B cell (primary cell): Measurements from ENCODE around the gene TMTC3. TPM values are rescaled to one million over a fixed set of nuclear protein-coding genes. Genes with fewer than 3 reads are reported as not detected.

ENCODE experiments used
- ATAC-seq: fragments of 200-7000 bp; cut with Tn5 transposase; one replicate; pipeline ENCODE4 v1.10.0; 2021; ENCODE audit warnings: low read depth, mild to moderate bottlenecking, moderate number of reproducible peaks, moderate library complexity
- CTCF ChIA-PET: fragments of 350-600 bp; sonication (Branson Sonifier 250); formaldehyde crosslinking; loops from one replicate; lab custom pipeline; 2021; ENCODE audit warnings: antibody characterized with exemption, inconsistent platforms; lab: Charles Lee
- POLR2A ChIA-PET: fragments of 350-600 bp; sonication (Branson Sonifier 250); formaldehyde crosslinking; loops from one replicate; lab custom pipeline; 2021; ENCODE audit warnings: antibody characterized with exemption; lab: Charles Lee
- DNase-seq: peaks from one replicate; pipeline ENCODE4 v3.0.0; 2013
- H2AFZ ChIP-seq: 2 replicates; pipeline ENCODE4 v1.6.1; 2012; ENCODE audit warnings: mild to moderate bottlenecking, low read depth, low read length; ENCODE audit not compliant: insufficient read depth, poor library complexity, severe bottlenecking
- H3K27ac ChIP-seq, 2 donors: 1 replicate in 1 of 2; 2 replicates in 1 of 2; pipeline ENCODE4 v1.5.1; 2012 to 2013; ENCODE audit warnings: low read length in 2 of 2, mild to moderate bottlenecking in 2 of 2, moderate library complexity in 1 of 2
- H3K27me3 ChIP-seq, 4 experiments: fragments of 200-600 bp in 1 of 4; sonication (generic) in 1 of 4; replicated peaks in 1 of 4; 1 replicate in 2 of 4; 2 replicates in 2 of 4; pipeline versions ENCODE4 v1.6.1 to v1.7.0; 2013 to 2016; ENCODE audit warnings: low read length in 3 of 4, mild to moderate bottlenecking in 2 of 4, mixed read lengths in 1 of 4, moderate library complexity in 1 of 4; ENCODE audit not compliant: insufficient read depth in 4 of 4, control insufficient read depth in 3 of 4; ENCODE audit errors: control extremely low read depth in 1 of 4
- H3K36me3 ChIP-seq, 2 experiments: replicated peaks in 1 of 2; 1 replicate in 1 of 2; 2 replicates in 1 of 2; pipeline versions ENCODE4 v1.6.1 to v1.7.1; 2013; ENCODE audit warnings: low read length in 1 of 2; ENCODE audit not compliant: insufficient read depth in 2 of 2, control insufficient read depth in 1 of 2; ENCODE audit errors: control extremely low read depth in 1 of 2, extremely low read depth in 1 of 2
- H3K4me1 ChIP-seq, 2 donors: fragments of 200-600 bp in 1 of 2; sonication (generic) in 1 of 2; 1 replicate in 1 of 2; 2 replicates in 1 of 2; pipeline versions ENCODE4 v1.5.1 to v1.6.1; 2013 to 2017; ENCODE audit warnings: low read length in 2 of 2; ENCODE audit not compliant: control insufficient read depth in 2 of 2, insufficient read depth in 2 of 2
- H3K4me2 ChIP-seq: replicated peaks from 2 replicates; pipeline ENCODE3; 2012; ENCODE audit warnings: mild to moderate bottlenecking, low read depth, low read length; ENCODE audit not compliant: poor library complexity, severe bottlenecking
- H3K4me3 ChIP-seq, 5 experiments: fragments of 200-600 bp in 1 of 5; sonication (generic) in 1 of 5; 1 replicate in 3 of 5; 2 replicates in 2 of 5; pipeline versions ENCODE4 v1.5.1 to v1.7.0; 2011 to 2016; ENCODE audit warnings: low read length in 4 of 5, mild to moderate bottlenecking in 4 of 5, low read depth in 2 of 5, control low read depth in 1 of 5, moderate library complexity in 1 of 5; ENCODE audit not compliant: insufficient read depth in 1 of 5; ENCODE audit errors: control extremely low read depth in 1 of 5, extremely low read depth in 1 of 5
- H3K79me2 ChIP-seq: fragments of 200-600 bp; sonication (generic); one replicate; pipeline ENCODE4 v1.6.0; 2016; ENCODE audit warnings: low read length; ENCODE audit not compliant: control insufficient read depth, insufficient read depth
- H3K9ac ChIP-seq: fragments of 200-600 bp; sonication (generic); 2 replicates; pipeline ENCODE4 v1.6.1; 2017; ENCODE audit warnings: mild to moderate bottlenecking, low read length, moderate library complexity
- H3K9me3 ChIP-seq, 3 donors: one replicate each; pipeline versions ENCODE4 v1.6.1 to v1.7.1; 2013; ENCODE audit warnings: low read length in 2 of 3; ENCODE audit not compliant: control insufficient read depth in 2 of 3, insufficient read depth in 1 of 3; ENCODE audit errors: control extremely low read depth in 1 of 3
- H4K20me1 ChIP-seq: 2 replicates; pipeline ENCODE4 v1.6.0; 2012; ENCODE audit warnings: mild to moderate bottlenecking, low read length; ENCODE audit not compliant: insufficient read depth, control insufficient read depth, poor library complexity, severe bottlenecking
- H3K27ac Mint-ChIP-seq: one replicate; pipeline ENCODE4 v1.8.0; 2021; ENCODE audit warnings: mixed read lengths
- H3K27me3 Mint-ChIP-seq: one replicate; pipeline ENCODE4 v1.8.0; 2021; ENCODE audit warnings: mixed read lengths
- H3K4me1 Mint-ChIP-seq: one replicate; pipeline ENCODE4 v1.8.0; 2021; ENCODE audit warnings: mixed read lengths
- H3K4me3 Mint-ChIP-seq: one replicate; pipeline ENCODE4 v1.8.0; 2021; ENCODE audit warnings: mixed read lengths
- H3K9me3 Mint-ChIP-seq: one replicate; pipeline ENCODE4 v1.8.0; 2022; ENCODE audit warnings: mixed read lengths; ENCODE audit not compliant: insufficient read depth
- EZH2 ChIP-seq: IDR thresholded peaks from 2 replicates; pipeline ENCODE4 v1.6.1; 2012; ENCODE audit warnings: borderline replicate concordance, low read depth, mild to moderate bottlenecking, moderate library complexity, low read length; ENCODE audit not compliant: insufficient read depth, poor library complexity, severe bottlenecking
- intact Hi-C: fragments of 100-400 bp; cut with micrococcal nuclease; formaldehyde crosslinking; loops from one replicate; pipeline ENCODE4 v1.10.0; 2022
- polyA plus RNA-seq: library from polyadenylated mRNA; depleted of rRNA; stranded (reverse); fragments of >200 nt; gene quantifications from 2 replicates; pipeline ENCODE4 v1.2.3, GENCODE V29; 2012
- total RNA-seq, 2 donors: library from RNA; stranded (reverse); fragments of 120-200 nt in 1 of 2; gene quantifications; 1 replicate in 1 of 2; 2 replicates in 1 of 2; pipeline versions ENCODE4 v1.2.3 to v1.2.4, GENCODE V29; 2013 to 2022
- TF ChIP-seq, protein P1 (sequence below): fragments of 200-600 bp; IDR thresholded peaks from one replicate; pipeline ENCODE4 v1.8.0; 2022; ENCODE audit warnings: antibody characterized with exemption, mild to moderate bottlenecking

TMTC3 gene
- total and polyA plus RNA-seq, 2 donors (not counting 1 experiment from before 2014, with no cell fraction given), result 1.7 to 10.1 TPM

DNA sequence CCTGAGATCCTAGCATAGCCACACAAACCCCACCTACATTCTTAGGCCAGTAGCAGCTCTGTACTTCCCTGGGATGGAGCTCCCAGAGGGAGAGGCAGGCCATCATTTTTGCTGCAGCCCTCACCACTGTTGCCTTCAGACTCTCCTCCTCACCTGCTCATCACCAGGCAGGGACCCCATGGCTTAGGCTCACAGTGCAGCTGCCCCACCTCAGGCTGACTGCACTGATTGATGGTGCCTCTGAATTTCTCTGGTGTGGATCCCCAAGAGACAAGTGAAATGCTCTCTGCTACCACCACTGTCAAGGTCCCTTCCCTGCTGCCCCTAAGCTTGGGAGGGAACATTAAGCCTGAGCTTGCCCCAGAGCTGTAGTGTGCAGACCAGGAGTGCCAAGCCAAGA, 76.2 kb downstream of the TMTC3 start:
- H4K20me1 ChIP-seq, result no peaks in the 10 kb centered on the region
- Mint-ChIP-seq H3K27me3 (no peaks in the 10 kb centered on the region), H3K4me1 (no peaks in the 10 kb centered on the region), H3K9me3 (peaks cover 17% of the 10 kb centered on the region), H3K4me3 (no peak overlapping the region), H3K27ac (no peak overlapping the region)
- POLR2A ChIA-PET, result no interaction called here
- H3K4me2 ChIP-seq, result no peak overlapping the region
- TF ChIP-seq, protein P1, sequence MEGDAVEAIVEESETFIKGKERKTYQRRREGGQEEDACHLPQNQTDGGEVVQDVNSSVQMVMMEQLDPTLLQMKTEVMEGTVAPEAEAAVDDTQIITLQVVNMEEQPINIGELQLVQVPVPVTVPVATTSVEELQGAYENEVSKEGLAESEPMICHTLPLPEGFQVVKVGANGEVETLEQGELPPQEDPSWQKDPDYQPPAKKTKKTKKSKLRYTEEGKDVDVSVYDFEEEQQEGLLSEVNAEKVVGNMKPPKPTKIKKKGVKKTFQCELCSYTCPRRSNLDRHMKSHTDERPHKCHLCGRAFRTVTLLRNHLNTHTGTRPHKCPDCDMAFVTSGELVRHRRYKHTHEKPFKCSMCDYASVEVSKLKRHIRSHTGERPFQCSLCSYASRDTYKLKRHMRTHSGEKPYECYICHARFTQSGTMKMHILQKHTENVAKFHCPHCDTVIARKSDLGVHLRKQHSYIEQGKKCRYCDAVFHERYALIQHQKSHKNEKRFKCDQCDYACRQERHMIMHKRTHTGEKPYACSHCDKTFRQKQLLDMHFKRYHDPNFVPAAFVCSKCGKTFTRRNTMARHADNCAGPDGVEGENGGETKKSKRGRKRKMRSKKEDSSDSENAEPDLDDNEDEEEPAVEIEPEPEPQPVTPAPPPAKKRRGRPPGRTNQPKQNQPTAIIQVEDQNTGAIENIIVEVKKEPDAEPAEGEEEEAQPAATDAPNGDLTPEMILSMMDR, result no peak
- no peak for TF ChIP-seq EZH2
- H3K36me3 ChIP-seq, result no peaks in the 10 kb centered on the region
- H3K27me3 ChIP-seq, result no peaks in the 10 kb centered on the region
- no peak for DNase-seq
- H3K9me3 ChIP-seq, result peaks cover 4 to 16% (median 5%) of the 10 kb centered on the region in 3 donors
- no peaks in the 10 kb centered on the region for H3K4me1 ChIP-seq
- H3K4me3 ChIP-seq, result no peak overlapping the region
- no peak overlapping the region for H2AFZ ChIP-seq
- H3K9ac ChIP-seq, result no peak overlapping the region
- no peak for ATAC-seq
- H3K79me2 ChIP-seq, result no peaks in the 10 kb centered on the region
- intact Hi-C loops, result no loop called here
- no peak overlapping the region for H3K27ac ChIP-seq
- CTCF ChIA-PET, result no interaction called here

DNA sequence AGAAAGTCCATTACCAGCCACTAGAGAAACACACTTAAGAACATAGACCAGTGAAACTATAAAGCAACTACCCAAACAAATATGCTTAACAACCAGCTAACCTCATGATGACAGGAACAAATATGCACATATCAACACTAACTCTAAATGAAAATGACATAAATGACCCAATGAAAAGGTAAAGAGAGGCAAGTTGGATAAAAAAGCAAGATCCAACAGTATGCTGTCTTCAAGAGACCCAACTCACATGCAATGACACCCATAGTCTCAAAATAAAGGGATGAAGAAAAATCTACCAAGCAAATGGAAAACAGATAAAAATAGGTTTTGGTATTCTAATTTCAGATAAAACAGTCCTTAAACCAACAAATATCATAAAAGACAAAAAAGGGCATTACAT, 77.8 kb downstream of the TMTC3 start:
- H3K4me1 Mint-ChIP-seq, result no peaks in the 10 kb centered on the region

More for the DNA sequence above, 77.8 kb downstream of the TMTC3 start:
- H3K27me3 ChIP-seq, result no peaks in the 10 kb centered on the region
- H3K27ac Mint-ChIP-seq, result no peak overlapping the region
- H3K4me3 ChIP-seq, result no peak overlapping the region
- ATAC-seq (no peak), DNase-seq (no peak)
- H3K4me1 ChIP-seq, result no peaks in the 10 kb centered on the region
- H3K79me2 ChIP-seq, result no peaks in the 10 kb centered on the region
- POLR2A ChIA-PET, result no interaction called here
- no peak overlapping the region for H3K9ac ChIP-seq
- no peak overlapping the region for H3K4me2 ChIP-seq
- TF ChIP-seq, protein P1, result no peak
- no peak for TF ChIP-seq EZH2
- no peak overlapping the region for H3K4me3 Mint-ChIP-seq
- no peaks in the 10 kb centered on the region for H3K27me3 Mint-ChIP-seq
- H4K20me1 ChIP-seq, result no peaks in the 10 kb centered on the region
- CTCF ChIA-PET, result no interaction called here
- peaks cover 4 to 16% (median 5%) of the 10 kb centered on the region in 3 donors for H3K9me3 ChIP-seq
- no peaks in the 10 kb centered on the region for H3K36me3 ChIP-seq
- intact Hi-C loops, result no loop called here
- H3K27ac ChIP-seq, result no peak overlapping the region
- H3K9me3 Mint-ChIP-seq, result peaks cover 17% of the 10 kb centered on the region
- no peak overlapping the region for H2AFZ ChIP-seq
